Measurements from ENCODE around the gene PAQR8. TPM values are rescaled to one million over a fixed set of nuclear protein-coding genes. Genes with fewer than 3 reads are reported as not detected.

Gene PAQR8
- polyA plus RNA-seq, 1 of the 3 experiments (the other 2 are of a cell fraction): 2.3 TPM

GRCh38 chr6:52361414-52361944, 472 bp upstream of the PAQR8 start:
- Histone ChIP-seq H3K9ac (peak overlapping the region; percentile 81; the same call in 1 of the 2 replicates), H4K20me1 (ENCODE audit: insufficient read depth) (no peaks in the 10 kb centered on the region), H3K9me3 (no peaks in the 10 kb centered on the region), H3K4me3 (ENCODE audit: low read depth in 2 of 2, low read length in 1 of 2) (peak overlapping the region; percentile 93 to 97), H3K4me1 (ENCODE audit: control insufficient read depth in 1 of 2, insufficient read depth in 2 of 2, low read depth in 1 of 2, low read length in 1 of 2) (peaks cover 0 to 28% of the 10 kb centered on the region in 2 experiments; a peak in 3 of 4 replicates), H3K27me3 (ENCODE audit: insufficient read depth) (no peaks in the 10 kb centered on the region), H3K36me3 (replicated peaks in 1 of 2; ENCODE audit: control insufficient read depth in 1 of 2, insufficient read depth in 2 of 2, low read length in 1 of 2) (no peaks in the 10 kb centered on the region), H2AFZ (ENCODE audit: low read depth) (peak overlapping the region; percentile 91), H3K4me2 (peak overlapping the region; percentile 98), H3K27ac (ENCODE audit: low read depth in 2 of 2, low read length in 1 of 2) (peak overlapping the region; percentile 47 to 80; a peak in 3 of 4 replicates), H3K9me2 (no peaks in the 10 kb centered on the region), H3F3A (replicated peaks; ENCODE audit: insufficient read depth) (peaks cover 9% of the 10 kb centered on the region), H3K79me2 (ENCODE audit: insufficient read depth) (no peaks in the 10 kb centered on the region)
- no peak for DNase-seq
- ChIA-PET CTCF (interaction anchor here (0.6 to 4.5 kb wide), 9 partner anchors 10 to 76 kb away, joined by 3 to 22 read pairs (median 4); partner anchors contain the start of gene MCM3), POLR2A (interaction anchor here (0.7 to 1.5 kb wide), 8 partner anchors 9 to 303 kb away, joined by 3 to 14 read pairs (median 4); partner anchors contain the start of gene MCM3)
- WGBS (ENCODE audit: low lambda C conversion rate): 46% methylated on average over 17 of the region's 18 CpGs
- TF ChIP-seq, protein P1, sequence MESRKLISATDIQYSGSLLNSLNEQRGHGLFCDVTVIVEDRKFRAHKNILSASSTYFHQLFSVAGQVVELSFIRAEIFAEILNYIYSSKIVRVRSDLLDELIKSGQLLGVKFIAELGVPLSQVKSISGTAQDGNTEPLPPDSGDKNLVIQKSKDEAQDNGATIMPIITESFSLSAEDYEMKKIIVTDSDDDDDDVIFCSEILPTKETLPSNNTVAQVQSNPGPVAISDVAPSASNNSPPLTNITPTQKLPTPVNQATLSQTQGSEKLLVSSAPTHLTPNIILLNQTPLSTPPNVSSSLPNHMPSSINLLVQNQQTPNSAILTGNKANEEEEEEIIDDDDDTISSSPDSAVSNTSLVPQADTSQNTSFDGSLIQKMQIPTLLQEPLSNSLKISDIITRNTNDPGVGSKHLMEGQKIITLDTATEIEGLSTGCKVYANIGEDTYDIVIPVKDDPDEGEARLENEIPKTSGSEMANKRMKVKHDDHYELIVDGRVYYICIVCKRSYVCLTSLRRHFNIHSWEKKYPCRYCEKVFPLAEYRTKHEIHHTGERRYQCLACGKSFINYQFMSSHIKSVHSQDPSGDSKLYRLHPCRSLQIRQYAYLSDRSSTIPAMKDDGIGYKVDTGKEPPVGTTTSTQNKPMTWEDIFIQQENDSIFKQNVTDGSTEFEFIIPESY (IDR thresholded peaks at IDR 0.05; ENCODE audit: borderline replicate concordance, low read depth): peak; percentile 16; the same call in 1 of the 2 replicates
- TF ChIP-seq POLR2AphosphoS5 (IDR thresholded peaks at IDR 0.05; ENCODE audit: low read depth, low read length) (no peak), TCF12 (IDR thresholded peaks at IDR 0.05) (no peak), CHD2 (IDR thresholded peaks at IDR 0.05; ENCODE audit: low read length, partially characterized antibody) (peak; percentile 2)

DNA sequence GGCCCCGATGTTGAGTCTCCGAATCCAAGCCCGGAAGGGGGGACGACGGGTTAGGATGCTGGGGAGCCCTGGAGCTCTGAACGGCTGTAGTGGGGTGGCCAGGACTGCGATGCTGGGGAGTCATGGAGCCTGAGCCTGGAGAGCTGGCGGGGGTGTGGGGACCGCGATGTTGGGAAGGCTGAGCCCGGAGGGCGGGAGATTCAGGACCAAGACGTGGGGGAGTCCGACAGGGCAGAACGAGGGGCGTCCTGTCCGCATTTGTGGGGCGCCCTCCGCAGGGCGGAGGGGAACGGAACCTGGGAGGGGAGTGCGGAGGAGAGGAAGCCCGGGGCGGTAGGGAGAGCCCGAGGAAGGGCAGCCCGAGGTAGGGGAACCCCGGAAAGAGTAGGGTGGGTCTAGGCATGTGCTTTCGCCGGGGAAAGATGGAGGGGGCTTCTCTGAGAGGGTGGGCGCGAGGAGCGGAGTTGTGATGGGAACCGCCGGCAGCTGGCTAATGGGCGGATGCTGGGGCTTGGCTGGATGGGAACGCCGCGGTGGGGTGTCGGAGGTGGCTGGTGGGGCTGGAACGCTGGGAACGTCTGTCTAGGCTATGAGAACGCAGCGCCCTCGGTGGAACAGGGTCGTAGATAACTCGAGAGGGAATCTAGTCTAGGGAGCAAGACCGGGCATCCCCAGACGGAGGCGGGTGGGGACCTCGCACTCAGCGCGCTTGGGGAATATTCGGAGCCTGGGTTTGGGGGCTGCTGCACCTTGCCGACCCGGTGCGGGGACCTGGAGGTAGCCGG, 684 bp downstream of the PAQR8 start:
- H2AFZ ChIP-seq (ENCODE audit: low read depth): peak overlapping the region; percentile 91
- H3K9ac ChIP-seq: peak overlapping the region; percentile 81
- WGBS (ENCODE audit: low lambda C conversion rate): 5% methylated on average over 52 of the region's 57 CpGs
- ChIA-PET CTCF (interaction anchor here (0.6 to 4.5 kb wide), 18 partner anchors 9 to 301 kb away, joined by 3 to 22 read pairs (median 4); partner anchors contain the start of gene MCM3), POLR2A (interaction anchor here (0.8 to 1.5 kb wide), 7 partner anchors 8 to 302 kb away, joined by 3 to 14 read pairs (median 4); partner anchors contain the start of gene MCM3)
- H3K27me3 ChIP-seq (ENCODE audit: insufficient read depth): no peaks in the 10 kb centered on the region
- TF ChIP-seq ELF1 (IDR thresholded peaks at IDR 0.05) (no peak), MXI1 (IDR thresholded peaks at IDR 0.05; ENCODE audit: low read depth, low read length) (no peak), RAD21 (IDR thresholded peaks at IDR 0.05; ENCODE audit: low read length) (peak; percentile 21; the same call in 1 of the 2 replicates), MEF2A (IDR thresholded peaks at IDR 0.05; ENCODE audit: borderline replicate concordance, low read depth) (no peak), TEAD4 (IDR thresholded peaks at IDR 0.05; ENCODE audit: borderline replicate concordance, insufficient read depth) (no peak)
- TF ChIP-seq, protein P2, sequence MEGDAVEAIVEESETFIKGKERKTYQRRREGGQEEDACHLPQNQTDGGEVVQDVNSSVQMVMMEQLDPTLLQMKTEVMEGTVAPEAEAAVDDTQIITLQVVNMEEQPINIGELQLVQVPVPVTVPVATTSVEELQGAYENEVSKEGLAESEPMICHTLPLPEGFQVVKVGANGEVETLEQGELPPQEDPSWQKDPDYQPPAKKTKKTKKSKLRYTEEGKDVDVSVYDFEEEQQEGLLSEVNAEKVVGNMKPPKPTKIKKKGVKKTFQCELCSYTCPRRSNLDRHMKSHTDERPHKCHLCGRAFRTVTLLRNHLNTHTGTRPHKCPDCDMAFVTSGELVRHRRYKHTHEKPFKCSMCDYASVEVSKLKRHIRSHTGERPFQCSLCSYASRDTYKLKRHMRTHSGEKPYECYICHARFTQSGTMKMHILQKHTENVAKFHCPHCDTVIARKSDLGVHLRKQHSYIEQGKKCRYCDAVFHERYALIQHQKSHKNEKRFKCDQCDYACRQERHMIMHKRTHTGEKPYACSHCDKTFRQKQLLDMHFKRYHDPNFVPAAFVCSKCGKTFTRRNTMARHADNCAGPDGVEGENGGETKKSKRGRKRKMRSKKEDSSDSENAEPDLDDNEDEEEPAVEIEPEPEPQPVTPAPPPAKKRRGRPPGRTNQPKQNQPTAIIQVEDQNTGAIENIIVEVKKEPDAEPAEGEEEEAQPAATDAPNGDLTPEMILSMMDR (IDR thresholded peaks at IDR 0.05): peak; percentile 35; the same call in 1 of the 2 replicates
- TF ChIP-seq, protein P3, sequence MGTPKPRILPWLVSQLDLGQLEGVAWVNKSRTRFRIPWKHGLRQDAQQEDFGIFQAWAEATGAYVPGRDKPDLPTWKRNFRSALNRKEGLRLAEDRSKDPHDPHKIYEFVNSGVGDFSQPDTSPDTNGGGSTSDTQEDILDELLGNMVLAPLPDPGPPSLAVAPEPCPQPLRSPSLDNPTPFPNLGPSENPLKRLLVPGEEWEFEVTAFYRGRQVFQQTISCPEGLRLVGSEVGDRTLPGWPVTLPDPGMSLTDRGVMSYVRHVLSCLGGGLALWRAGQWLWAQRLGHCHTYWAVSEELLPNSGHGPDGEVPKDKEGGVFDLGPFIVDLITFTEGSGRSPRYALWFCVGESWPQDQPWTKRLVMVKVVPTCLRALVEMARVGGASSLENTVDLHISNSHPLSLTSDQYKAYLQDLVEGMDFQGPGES (IDR thresholded peaks at IDR 0.05; ENCODE audit: low read depth, low read length): no peak
- peak overlapping the region; percentile 93 to 97 for H3K4me3 ChIP-seq (ENCODE audit: low read depth in 2 of 2, low read length in 1 of 2)
- peak overlapping the region; percentile 20 to 64; a peak in 1 of 4 replicates for H3K27ac ChIP-seq (ENCODE audit: low read depth in 2 of 2, low read length in 1 of 2)
- no peaks in the 10 kb centered on the region for H3K9me3 ChIP-seq
- no peaks in the 10 kb centered on the region for H4K20me1 ChIP-seq (ENCODE audit: insufficient read depth)
- H3K4me2 ChIP-seq: peak overlapping the region; percentile 98
- H3F3A ChIP-seq (replicated peaks; ENCODE audit: insufficient read depth): peaks cover 9% of the 10 kb centered on the region
- H3K79me2 ChIP-seq (ENCODE audit: insufficient read depth): no peaks in the 10 kb centered on the region
- H3K9me2 ChIP-seq: no peaks in the 10 kb centered on the region
- no peaks in the 10 kb centered on the region for H3K36me3 ChIP-seq (replicated peaks in 1 of 2; ENCODE audit: control insufficient read depth in 1 of 2, insufficient read depth in 2 of 2, low read length in 1 of 2)
- peak; percentile 72 for DNase-seq
- H3K4me1 ChIP-seq (ENCODE audit: control insufficient read depth in 1 of 2, insufficient read depth in 2 of 2, low read depth in 1 of 2, low read length in 1 of 2): peaks cover 0 to 28% of the 10 kb centered on the region in 2 experiments; a peak in 3 of 4 replicates
